Hepatocyte (in vitro differentiated cells): ENCODE measurements around the gene GRM4. TPM values are rescaled to one million over a fixed set of nuclear protein-coding genes. Genes with fewer than 3 reads are reported as not detected.

Source experiments
- DNase-seq: peaks from one replicate; pipeline ENCODE4 v3.0.0-alpha.2; 2016; ENCODE audit warnings: low spot score
- H2AFZ ChIP-seq: fragments of 200-600 bp; sonication (generic); 2 replicates; pipeline ENCODE4 v1.6.0; 2016; ENCODE audit warnings: antibody characterized with exemption, mild to moderate bottlenecking
- H3K27ac ChIP-seq: fragments of 200-600 bp; sonication (generic); 2 replicates; pipeline ENCODE4 v1.5.1; 2016; ENCODE audit warnings: mild to moderate bottlenecking
- H3K27me3 ChIP-seq: fragments of 200-600 bp; sonication (generic); 2 replicates; pipeline ENCODE4 v1.6.1; 2016
- H3K36me3 ChIP-seq: fragments of 200-600 bp; sonication (generic); replicated peaks from 2 replicates; pipeline ENCODE4 v1.5.1; 2016; ENCODE audit warnings: low read depth; ENCODE audit not compliant: insufficient read depth
- H3K4me1 ChIP-seq: fragments of 200-600 bp; sonication (generic); 2 replicates; pipeline ENCODE4 v1.5.1; 2016; ENCODE audit warnings: mild to moderate bottlenecking, moderate library complexity; ENCODE audit not compliant: insufficient read depth
- H3K4me2 ChIP-seq: fragments of 200-600 bp; sonication (generic); 2 replicates; pipeline ENCODE4 v1.6.0; 2016
- H3K4me3 ChIP-seq: fragments of 200-600 bp; sonication (generic); 2 replicates; pipeline ENCODE4 v1.5.1; 2016; ENCODE audit warnings: mild to moderate bottlenecking
- H3K79me2 ChIP-seq: fragments of 200-600 bp; sonication (generic); 2 replicates; pipeline ENCODE4 v1.6.0; 2017; ENCODE audit warnings: mild to moderate bottlenecking
- H3K9me2 ChIP-seq: fragments of 200-600 bp; sonication (generic); replicated peaks from 2 replicates; pipeline ENCODE4 v1.6.0; 2017; ENCODE audit warnings: mild to moderate bottlenecking; ENCODE audit not compliant: insufficient read depth
- H3K9me3 ChIP-seq: fragments of 200-600 bp; sonication (generic); 2 replicates; pipeline ENCODE4 v1.5.1; 2016; ENCODE audit warnings: low read depth, mild to moderate bottlenecking
- H4K20me1 ChIP-seq: fragments of 200-600 bp; sonication (generic); 2 replicates; pipeline ENCODE4 v1.6.0; 2016; ENCODE audit warnings: mild to moderate bottlenecking; ENCODE audit not compliant: insufficient read depth, poor library complexity, severe bottlenecking
- CTCF ChIP-seq: fragments of 200-600 bp; sonication (generic); IDR thresholded peaks from 2 replicates; pipeline ENCODE4 v1.5.1; 2016; ENCODE audit warnings: antibody characterized with exemption, mild to moderate bottlenecking; ENCODE audit not compliant: poor library complexity
- EZH2 ChIP-seq: fragments of 200-600 bp; sonication (generic); IDR thresholded peaks from 2 replicates; pipeline ENCODE4 v1.6.1; 2016; ENCODE audit warnings: antibody characterized with exemption, mild to moderate bottlenecking, borderline replicate concordance
- EZH2phosphoT487 ChIP-seq: fragments of 200-600 bp; sonication (generic); IDR thresholded peaks from one replicate; pipeline ENCODE4 v1.6.1; 2018; ENCODE audit warnings: antibody characterized with exemption, mild to moderate bottlenecking, low read depth, moderate library complexity; ENCODE audit not compliant: unreplicated experiment, severe bottlenecking
- WGBS: methylation state at CpG from one replicate; pipeline ENCODE4 v1.1.6; 2016; ENCODE audit warnings: low lambda C conversion rate; ENCODE audit errors: missing lambda C conversion rate; 5-methylcytosine and 5-hydroxymethylcytosine counted together
- polyA plus RNA-seq: library from polyadenylated mRNA; unstranded; fragments of >200 nt; fragmentation: Nextera tagmentation; extraction: Ambion mirVana; gene quantifications from 2 replicates; pipeline ENCODE4 v1.2.1, GENCODE V29; 2016
- total RNA-seq: library from RNA; depleted of rRNA; stranded (reverse); fragments of >200 nt; gene quantifications from 2 replicates; pipeline ENCODE4 v1.2.3, GENCODE V29; 2014

The GRM4 gene
- total and polyA plus RNA-seq, 2 experiments from 2014 or later, result 0.03 TPM; not detected in 1

GRCh38 chr6:34015586-34015985 is 130.3 kb downstream of the GRM4 start:
- Histone ChIP-seq H4K20me1 (no peaks in the 10 kb centered on the region), H2AFZ (no peak overlapping the region), H3K9me2 (no peaks in the 10 kb centered on the region), H3K27me3 (no peaks in the 10 kb centered on the region), H3K4me2 (no peak overlapping the region), H3K9me3 (no peaks in the 10 kb centered on the region), H3K4me1 (no peaks in the 10 kb centered on the region), H3K79me2 (no peaks in the 10 kb centered on the region), H3K36me3 (no peaks in the 10 kb centered on the region), H3K4me3 (no peak overlapping the region), H3K27ac (no peak overlapping the region)
- WGBS, result 69% methylated on average over 6 of the region's 6 CpGs
- TF ChIP-seq CTCF (no peak), EZH2 (no peak), EZH2phosphoT487 (no peak)
- DNase-seq, result no peak

- 44% methylated on average over 5 of the region's 5 CpGs for WGBS
- no peaks in the 10 kb centered on the region for H3K27me3 ChIP-seq
Observed at GRCh38 chr6:34011264-34011663, 134.6 kb downstream of the GRM4 start.

GRCh38 chr6:34005901-34006531 is 139.9 kb downstream of the GRM4 start:
- H3K9me2 ChIP-seq, result no peaks in the 10 kb centered on the region
- no peaks in the 10 kb centered on the region for H3K36me3 ChIP-seq
- no peak overlapping the region for H3K4me2 ChIP-seq
- no peaks in the 10 kb centered on the region for H3K9me3 ChIP-seq
- no peak overlapping the region for H3K4me3 ChIP-seq
- no peak for DNase-seq
- no peak overlapping the region for H3K27ac ChIP-seq
- H3K4me1 ChIP-seq, result no peaks in the 10 kb centered on the region
- no peak overlapping the region for H2AFZ ChIP-seq
- no peaks in the 10 kb centered on the region for H4K20me1 ChIP-seq
- no peaks in the 10 kb centered on the region for H3K27me3 ChIP-seq
- no peak for TF ChIP-seq EZH2phosphoT487
- no peak for TF ChIP-seq EZH2
- no peak for TF ChIP-seq CTCF
- H3K79me2 ChIP-seq, result no peaks in the 10 kb centered on the region
- 37% methylated on average over 8 of the region's 8 CpGs for WGBS

More at GRCh38 chr6:34011264-34011663, 134.6 kb downstream of the GRM4 start:
- no peaks in the 10 kb centered on the region for H3K9me2 ChIP-seq
- no peaks in the 10 kb centered on the region for H3K9me3 ChIP-seq
- no peak overlapping the region for H2AFZ ChIP-seq
- H3K4me2 ChIP-seq, result no peak overlapping the region
- H3K4me1 ChIP-seq, result no peaks in the 10 kb centered on the region
- DNase-seq, result no peak
- no peak overlapping the region for H3K27ac ChIP-seq
- H4K20me1 ChIP-seq, result no peaks in the 10 kb centered on the region
- no peak overlapping the region for H3K4me3 ChIP-seq
- no peaks in the 10 kb centered on the region for H3K36me3 ChIP-seq
- no peak for TF ChIP-seq EZH2
- TF ChIP-seq CTCF, result no peak
- TF ChIP-seq EZH2phosphoT487, result no peak
- H3K79me2 ChIP-seq, result no peaks in the 10 kb centered on the region
